ENCODE data around the gene IL4I1.

Gene IL4I1

DNA sequence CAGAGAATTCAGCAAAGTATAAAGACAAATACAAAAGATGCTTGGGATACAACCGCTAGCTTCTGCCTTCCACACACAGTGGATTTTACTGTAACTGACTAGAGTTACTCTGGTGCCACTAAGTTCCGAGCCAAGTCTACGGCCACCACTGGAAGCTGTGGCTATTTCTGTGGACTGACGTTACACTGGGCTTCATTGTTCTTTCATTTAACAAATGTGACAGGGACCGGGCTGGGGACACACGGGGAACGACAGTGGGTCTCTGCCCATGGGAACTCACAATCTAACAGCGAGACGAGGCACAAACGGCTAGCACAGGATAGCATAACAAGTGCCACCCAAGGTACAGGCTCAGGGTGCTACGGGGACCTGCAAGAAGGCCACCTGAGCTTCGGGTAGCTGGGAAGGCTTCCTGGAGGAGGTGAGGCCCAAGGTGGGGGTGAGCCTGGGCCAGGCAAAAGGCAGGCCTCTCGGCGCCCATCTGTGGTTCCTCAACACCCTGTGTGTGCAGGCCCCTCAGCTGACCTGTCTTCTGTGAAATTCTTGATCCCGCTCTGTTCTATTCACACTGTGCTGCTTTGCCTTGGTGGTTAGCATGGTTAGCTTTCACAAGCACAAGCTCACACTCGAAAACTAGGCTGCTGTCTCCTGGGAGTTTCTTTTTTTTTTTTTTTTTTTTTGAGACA is 10.3 kb upstream of the IL4I1 start:
- Histone ChIP-seq H3K27ac (no peak overlapping the region), H3K4me3 (no peak overlapping the region)

DNA sequence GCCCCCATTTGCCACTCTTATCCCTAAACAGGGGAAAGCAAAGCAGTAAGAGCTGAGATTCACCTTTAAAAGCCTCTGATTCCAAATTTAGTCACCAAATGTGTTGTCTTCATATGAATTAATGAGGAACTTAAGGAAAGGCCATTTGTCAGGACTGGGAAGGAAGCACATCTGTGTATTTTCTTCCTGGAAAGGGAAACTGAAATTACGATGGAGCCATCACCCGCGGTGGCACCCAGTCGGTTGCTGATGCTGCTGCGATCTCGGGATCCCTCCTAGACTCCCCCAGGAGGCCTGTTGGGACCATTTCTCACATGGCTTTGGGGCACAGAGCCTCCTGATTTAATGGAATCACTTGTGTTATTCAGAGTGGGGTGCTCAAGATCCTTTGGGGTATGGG is 7.4 kb upstream of the IL4I1 start:
- H3K27ac ChIP-seq: peak overlapping the region in 2 of 21 experiments; percentile 5 to 32
- H3K4me3 ChIP-seq: no peak overlapping the region

GRCh38 chr19:49895566-49896297 is 955 bp downstream of the IL4I1 start:
- Histone ChIP-seq H3K27ac (peak overlapping the region in 15 of 21 experiments; percentile 7 to 84 (median 73)), H3K4me3 (peak overlapping the region in 2 of 7 experiments; percentile 1 to 15)

DNA sequence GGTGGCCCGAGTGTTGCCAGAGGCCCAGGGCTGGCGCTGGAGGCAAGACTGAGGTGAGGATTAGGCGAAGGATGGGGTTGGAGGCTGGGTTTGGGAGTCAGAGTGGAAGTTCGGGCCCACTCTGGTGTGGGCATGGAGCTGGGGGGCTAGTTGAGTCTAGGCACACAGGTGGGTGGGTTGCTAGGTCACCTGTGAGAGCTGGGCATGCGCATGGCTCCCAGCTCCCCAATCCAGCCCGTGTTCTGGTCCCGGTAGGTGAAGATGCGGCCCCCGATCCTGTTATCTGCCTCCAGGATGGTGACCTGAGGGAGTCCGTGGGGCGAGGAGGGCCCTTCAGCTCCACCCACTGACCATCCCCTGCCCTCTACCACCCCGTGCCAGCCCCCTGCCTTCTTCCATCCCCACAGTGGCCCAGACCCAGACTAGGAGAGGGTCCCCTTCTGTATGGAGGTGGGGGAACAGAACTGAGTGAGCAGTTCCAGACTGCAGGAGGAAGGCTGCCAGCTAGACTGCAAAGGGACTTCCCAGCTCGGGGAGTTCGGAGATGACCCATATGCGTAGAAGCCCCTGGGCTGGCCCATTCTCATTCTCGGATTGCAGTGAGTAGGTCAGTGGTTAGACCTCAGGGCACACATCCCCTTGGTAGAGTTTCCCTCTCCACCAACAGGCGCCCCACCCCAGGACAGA is 1.7 kb downstream of the IL4I1 start:
- Histone ChIP-seq H3K27ac (peak overlapping the region in 3 of 21 experiments; percentile 69 to 84 (median 79)), H3K4me3 (peak overlapping the region in 2 of 7 experiments; percentile 1 to 15)

DNA sequence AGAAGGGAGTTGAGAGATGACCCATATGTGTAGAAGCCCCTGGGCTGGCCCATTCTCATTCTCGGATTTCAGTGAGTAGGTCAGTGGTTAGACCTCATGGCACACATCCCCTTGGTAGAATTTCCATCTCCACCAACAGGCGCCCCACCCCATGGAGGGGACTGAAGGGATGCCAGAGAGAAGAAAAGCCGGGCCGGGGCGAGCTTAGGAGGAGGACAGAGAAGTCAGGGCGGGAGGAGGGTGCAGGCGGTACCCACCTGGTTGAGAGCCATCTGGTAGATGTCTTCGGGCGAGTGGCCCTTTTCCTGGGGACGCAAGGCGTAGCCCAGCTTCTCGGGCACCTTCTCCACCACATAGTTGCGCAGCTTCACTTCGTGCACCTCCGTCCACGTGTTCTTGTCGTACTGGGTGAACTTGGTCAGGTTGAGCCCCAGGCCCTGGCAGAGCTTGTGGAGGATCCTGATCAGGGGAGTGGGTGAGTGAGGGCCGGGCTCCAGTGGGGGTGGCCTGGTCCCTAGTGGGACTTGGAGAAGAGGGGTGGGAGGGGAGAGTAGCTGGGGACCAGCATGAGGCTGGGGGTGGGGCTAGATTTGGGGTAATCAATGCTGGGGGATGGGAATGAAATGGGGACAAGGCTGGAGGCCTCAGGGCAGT is 2.5 kb downstream of the IL4I1 start:
- H3K4me3 ChIP-seq: no peak overlapping the region

DNA sequence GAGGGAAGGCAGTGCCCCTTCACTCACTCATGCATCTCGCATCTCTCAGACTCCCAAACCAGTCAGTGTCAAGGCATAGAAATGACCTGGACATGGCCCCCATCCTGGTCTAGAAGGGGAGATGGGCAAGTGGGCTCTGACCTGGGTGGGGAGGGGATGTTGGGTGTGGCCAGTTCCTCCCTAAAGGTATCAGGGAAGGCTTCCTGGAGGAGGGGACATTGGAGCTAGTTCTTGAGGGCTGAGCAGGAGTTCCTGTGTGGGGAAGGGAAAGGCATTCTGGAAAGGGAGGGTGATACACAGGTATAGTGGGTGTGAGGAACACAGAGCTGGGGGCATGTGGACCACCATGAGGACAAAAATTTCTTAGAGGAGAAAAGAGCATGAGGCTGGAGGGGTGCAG is 4.0 kb downstream of the IL4I1 start:
- Histone ChIP-seq H3K4me3 (no peak overlapping the region), H3K27ac (no peak overlapping the region)

More for the DNA sequence above, 2.5 kb downstream of the IL4I1 start:
- no peak overlapping the region for H3K27ac ChIP-seq

- Histone ChIP-seq H3K27ac (peak overlapping the region in 4 of 21 experiments; percentile 12 to 49 (median 35)), H3K4me3 (no peak overlapping the region)
These were observed 5.3 kb downstream of the IL4I1 start for GRCh38 chr19:49891393-49891792.

DNA sequence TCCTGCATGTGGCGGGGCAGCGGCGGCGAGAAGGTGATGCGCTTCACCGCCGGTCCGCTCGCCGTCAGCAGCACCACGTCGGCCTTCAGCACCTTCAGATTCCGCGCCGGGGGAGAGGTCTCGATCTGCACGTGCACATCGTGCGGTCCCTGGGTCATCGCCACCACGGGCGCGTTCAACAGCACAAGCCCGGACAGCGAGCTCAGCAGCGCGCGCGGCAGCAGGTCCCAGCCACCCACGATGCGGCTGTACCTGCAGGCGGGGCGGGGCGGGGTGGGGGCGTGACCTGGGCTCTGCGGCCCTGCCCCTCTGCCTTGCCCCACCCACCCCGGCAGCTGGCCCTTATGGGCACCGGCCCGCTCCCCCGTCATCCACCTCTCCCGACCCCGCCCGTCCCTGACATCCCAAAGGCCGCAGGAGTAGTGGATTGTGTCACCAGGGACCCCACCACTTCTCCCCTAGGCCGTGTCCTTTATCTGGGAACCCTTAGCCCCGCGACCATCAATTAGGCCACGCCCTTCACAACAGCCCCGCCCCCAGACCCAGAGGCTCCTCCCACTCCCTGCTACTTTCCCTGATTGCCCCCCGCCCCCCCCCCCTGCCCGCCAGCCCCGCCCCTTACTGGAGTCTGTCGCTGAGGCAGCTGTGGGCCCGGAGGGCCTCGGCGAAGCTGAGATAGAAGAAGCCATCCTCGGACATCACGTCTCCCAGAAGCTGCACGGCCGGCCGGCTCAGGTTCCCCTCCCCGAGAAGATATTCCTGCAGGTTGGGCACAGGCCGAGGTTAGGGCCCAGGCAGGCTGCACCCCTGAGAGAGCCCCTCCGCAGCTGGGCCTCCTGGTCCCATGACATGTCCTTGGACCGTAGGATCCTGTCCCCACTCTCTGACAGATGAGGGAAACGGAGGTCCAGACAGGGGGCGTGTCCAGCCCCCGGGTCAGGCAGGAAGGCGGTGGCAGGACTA is 6.1 kb downstream of the IL4I1 start:
- H3K4me3 ChIP-seq: peak overlapping the region; percentile 2 to 37 (median 26)

DNA sequence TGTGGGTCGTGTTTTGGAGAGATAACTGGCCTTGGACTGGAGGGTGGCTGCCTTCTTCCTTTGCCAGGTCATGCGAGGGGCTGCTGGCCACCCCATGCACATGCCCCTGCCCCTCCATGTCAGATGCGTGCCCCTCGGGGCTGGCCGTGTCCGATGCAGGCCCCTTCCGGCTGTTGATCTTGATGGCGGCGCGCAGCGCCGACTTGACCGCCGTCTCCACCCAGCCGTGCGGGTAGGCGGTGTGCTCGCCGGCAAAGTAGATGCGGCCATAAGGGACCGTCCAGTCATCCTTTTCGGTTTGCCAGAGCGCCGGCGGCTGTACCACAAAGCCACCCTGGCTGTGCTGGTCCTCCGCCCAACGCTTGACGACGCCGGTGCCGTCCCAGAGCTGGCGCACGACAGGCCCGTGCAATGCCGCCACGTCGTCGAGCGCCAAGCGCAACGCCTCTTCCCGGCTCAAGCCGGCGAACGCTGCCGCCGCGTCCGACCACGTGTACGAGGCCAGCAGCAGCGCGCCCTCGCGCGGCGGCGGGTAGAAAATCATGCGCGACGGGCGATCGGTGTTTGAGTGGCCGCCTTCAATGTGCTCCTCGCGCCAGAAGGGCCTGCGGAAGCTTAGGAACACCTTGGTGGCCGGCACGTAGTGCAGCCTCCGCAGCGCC is 6.9 kb downstream of the IL4I1 start:
- H3K4me3 ChIP-seq: peak overlapping the region; percentile 2 to 37 (median 26)
- peak overlapping the region in 6 of 21 experiments; percentile 11 to 65 (median 28) for H3K27ac ChIP-seq

More for the DNA sequence above, 6.1 kb downstream of the IL4I1 start:
- peak overlapping the region in 8 of 21 experiments; percentile 11 to 65 (median 36) for H3K27ac ChIP-seq

GRCh38 chr19:49889038-49889686 is 7.5 kb downstream of the IL4I1 start:
- H3K27ac ChIP-seq: no peak overlapping the region
- H3K4me3 ChIP-seq: no peak overlapping the region

DNA sequence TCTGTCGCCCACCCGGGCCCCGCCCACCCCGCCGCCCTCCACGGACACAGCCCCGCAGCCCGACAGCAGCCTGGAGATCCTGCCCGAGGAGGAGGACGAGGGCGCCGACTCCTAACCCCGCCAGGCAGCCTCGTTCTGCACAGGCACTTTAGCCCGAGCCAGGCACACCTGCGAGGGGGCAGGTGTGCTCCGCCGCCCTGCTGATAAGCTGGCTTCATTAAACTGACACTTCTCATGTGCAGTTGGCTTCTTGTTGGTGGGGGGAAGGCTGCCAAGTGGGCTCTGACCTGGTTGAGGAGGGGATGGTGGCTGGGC is 8.2 kb downstream of the IL4I1 start:
- Histone ChIP-seq H3K4me3 (no peak overlapping the region), H3K27ac (no peak overlapping the region)

DNA sequence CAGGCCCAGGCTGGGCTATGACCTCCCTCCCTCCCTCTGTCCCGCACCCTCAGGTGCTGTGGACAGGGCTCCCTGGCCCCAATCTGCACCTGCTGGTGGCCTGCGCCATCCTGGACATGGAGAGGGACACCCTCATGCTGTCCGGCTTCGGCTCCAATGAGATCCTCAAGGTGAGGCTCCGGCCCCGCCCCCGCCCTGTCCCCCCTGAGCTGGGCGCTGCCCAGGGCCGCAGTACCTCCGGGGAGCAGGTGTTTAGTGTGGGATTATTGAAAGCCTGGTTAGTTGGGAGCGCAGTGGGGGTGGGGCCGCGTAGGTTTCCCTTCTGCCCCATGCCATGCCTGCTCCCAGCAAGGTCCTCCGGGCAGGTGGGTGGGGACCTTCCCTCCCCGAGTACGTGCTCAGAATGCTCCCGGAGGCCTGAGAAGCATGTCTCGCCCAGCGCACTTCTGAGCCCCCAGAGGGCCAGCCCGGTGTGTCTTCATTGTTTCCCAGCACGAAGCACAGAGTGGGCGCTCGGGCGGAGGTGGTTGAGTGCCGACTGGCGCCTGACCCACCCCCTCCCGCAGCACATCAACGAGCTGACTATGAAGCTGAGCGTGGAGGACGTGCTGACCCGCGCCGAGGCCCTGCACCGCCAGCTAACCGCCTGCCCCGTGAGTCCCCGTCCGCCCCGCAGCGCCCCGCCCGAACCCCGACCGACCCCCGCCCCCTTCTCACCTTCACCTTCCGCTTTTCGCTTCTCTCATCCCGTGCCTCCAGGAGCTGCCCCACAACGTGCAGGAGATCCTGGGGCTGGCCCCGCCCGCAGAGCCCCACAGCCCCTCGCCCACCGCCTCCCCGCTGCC is 8.8 kb downstream of the IL4I1 start:
- H3K27ac ChIP-seq: peak overlapping the region in 1 of 21 experiments; percentile 6
- no peak overlapping the region for H3K4me3 ChIP-seq

DNA sequence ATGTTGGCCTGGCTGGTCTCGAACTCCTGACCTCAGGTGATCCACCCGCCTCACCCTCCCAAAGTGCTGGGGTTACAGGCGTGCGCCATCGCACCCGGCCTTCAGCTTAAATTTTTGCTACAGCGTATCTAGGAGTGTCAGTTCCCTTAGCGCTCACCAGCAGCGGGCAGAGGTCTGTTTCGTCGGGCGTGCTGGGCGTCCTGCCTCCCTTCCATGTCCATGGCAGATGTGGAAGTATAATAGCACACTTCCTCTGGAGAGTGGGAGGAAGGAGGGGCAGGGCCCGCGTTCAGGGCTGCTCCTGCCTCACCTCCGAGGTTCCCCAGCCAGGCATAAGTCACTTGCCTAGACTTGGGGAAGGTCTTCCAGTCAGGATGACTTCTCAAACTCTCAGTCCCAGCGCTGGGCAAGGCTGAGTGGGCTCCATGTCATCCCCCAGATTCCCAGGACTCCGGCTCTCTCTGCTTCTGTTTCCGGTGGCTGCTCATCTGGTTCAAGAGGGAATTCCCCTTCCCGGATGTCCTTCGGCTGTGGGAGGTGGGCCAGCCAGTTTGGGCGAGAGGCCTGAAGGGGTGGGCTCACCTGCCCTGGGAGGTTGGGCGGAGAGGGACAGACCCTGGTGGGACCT is 9.5 kb downstream of the IL4I1 start:
- Histone ChIP-seq H3K27ac (peak overlapping the region in 1 of 21 experiments; percentile 6), H3K4me3 (no peak overlapping the region)

- H3K4me3 ChIP-seq: no peak overlapping the region
- no peak overlapping the region for H3K27ac ChIP-seq
These were observed 11.9 kb downstream of the IL4I1 start for GRCh38 chr19:49884760-49885159.

- H3K4me3 ChIP-seq: no peak overlapping the region
- H3K27ac ChIP-seq: no peak overlapping the region
These were observed 12.6 kb downstream of the IL4I1 start for GRCh38 chr19:49884109-49884508.

DNA sequence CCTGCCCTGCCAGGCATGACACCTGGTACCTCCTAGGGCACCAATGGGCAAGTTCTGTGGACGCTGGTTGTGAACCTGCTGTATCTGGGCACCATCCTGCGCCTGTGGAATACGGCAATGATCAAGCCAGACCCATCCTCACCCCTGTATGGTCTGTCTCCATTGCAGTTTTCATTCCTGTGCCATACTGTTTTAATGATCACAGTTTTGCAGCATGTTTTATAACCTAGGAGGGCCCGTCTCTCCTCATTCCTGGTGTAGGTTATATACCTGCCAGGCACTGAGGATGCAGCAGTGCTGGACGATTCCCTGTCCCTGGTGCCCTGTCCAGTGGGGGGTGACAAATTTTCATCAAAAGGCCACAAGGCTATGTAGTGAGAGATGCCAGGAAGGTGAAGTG is 13.6 kb downstream of the IL4I1 start:
- Histone ChIP-seq H3K4me3 (no peak overlapping the region), H3K27ac (no peak overlapping the region)

DNA sequence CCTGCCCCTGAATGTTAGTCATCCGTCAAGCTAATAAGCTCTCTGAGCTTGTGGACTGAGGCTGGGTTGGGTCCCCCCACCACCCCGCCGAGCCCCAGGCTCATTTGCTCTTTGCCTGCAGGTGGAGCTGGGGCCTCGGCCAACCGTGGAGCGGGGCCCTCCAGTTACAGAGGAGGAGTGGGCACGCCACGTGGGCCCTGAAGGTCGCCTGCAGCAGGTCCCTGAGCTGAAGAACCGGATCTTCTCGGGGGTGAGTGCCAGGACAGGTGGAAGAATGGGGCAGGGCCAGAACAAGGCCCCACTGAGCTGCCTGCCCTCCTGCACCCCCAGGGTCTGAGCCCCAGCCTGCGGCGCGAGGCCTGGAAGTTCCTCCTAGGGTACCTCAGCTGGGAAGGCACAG is 14.0 kb downstream of the IL4I1 start:
- no peak overlapping the region for H3K4me3 ChIP-seq
- H3K27ac ChIP-seq: no peak overlapping the region
